ENCODE results near the gene KRTAP1-5. TPM values are rescaled to one million over a fixed set of nuclear protein-coding genes. Genes with fewer than 3 reads are reported as not detected.
A peak's percentile ranks its signal among the peaks of the same experiment; 100 is the strongest.
"Not testable (repeated sequence)": the region's sequence is repeated elsewhere in the genome, so short reads cannot be mapped to it uniquely, and the experiment has no call there.

The KRTAP1-5 gene
- total and polyA plus RNA-seq, 4 donors, result not detected

- Histone ChIP-seq H3K9me3 (ENCODE audit: control insufficient read depth, low read length) (no peaks in the 10 kb centered on the region), H3K36me3 (ENCODE audit: control insufficient read depth in 1 of 2, insufficient read depth in 2 of 2, low read length in 1 of 2) (no peaks in the 10 kb centered on the region), H3K4me1 (ENCODE audit: control insufficient read depth in 1 of 2, insufficient read depth in 2 of 2, low read length in 2 of 2) (no peaks in the 10 kb centered on the region), H3K27me3 (ENCODE audit: control insufficient read depth in 1 of 2, insufficient read depth in 2 of 2, low read length in 1 of 2) (no peaks in the 10 kb centered on the region), H3K4me3 (ENCODE audit: low read length in 2 of 2) (no peak overlapping the region), H3K27ac (ENCODE audit: low read depth in 1 of 2, low read length in 2 of 2) (no peak overlapping the region)
- DNase-seq, result no peak
- WGBS, 2 donors, result 88 to 93% methylated on average over 1 of the region's 1 CpG
- intact Hi-C loops (cut with DNase I), result no loop called here
- no peak for ATAC-seq (ENCODE audit: low FRiP score)
Observed at GRCh38 chr17:41064301-41064700, 37.3 kb upstream of the KRTAP1-5 start.

- Histone ChIP-seq H3K9me3 (ENCODE audit: control insufficient read depth, low read length) (no peaks in the 10 kb centered on the region), H3K27ac (ENCODE audit: low read depth in 1 of 2, low read length in 2 of 2) (no peak overlapping the region), H3K27me3 (ENCODE audit: control insufficient read depth in 1 of 2, insufficient read depth in 2 of 2, low read length in 1 of 2) (no peaks in the 10 kb centered on the region), H3K36me3 (ENCODE audit: control insufficient read depth in 1 of 2, insufficient read depth in 2 of 2, low read length in 1 of 2) (no peaks in the 10 kb centered on the region), H3K4me3 (ENCODE audit: low read length in 2 of 2) (no peak overlapping the region), H3K4me1 (ENCODE audit: control insufficient read depth in 1 of 2, insufficient read depth in 2 of 2, low read length in 2 of 2) (no peaks in the 10 kb centered on the region)
- intact Hi-C loops (cut with DNase I), result no loop called here
- 89 to 90% methylated on average over 4 of the region's 4 CpGs for WGBS, 2 donors
- DNase-seq, result no peak
- no peak for ATAC-seq (ENCODE audit: low FRiP score)
Observed at GRCh38 chr17:41063449-41063848, 36.4 kb upstream of the KRTAP1-5 start.

GRCh38 chr17:41061964-41062363 is 35.0 kb upstream of the KRTAP1-5 start:
- ATAC-seq (ENCODE audit: low FRiP score) (peak; percentile 48), DNase-seq (no peak)
- H3K27ac ChIP-seq (ENCODE audit: low read depth in 1 of 2, low read length in 2 of 2), result peak overlapping the region in 1 of 2 donors; percentile 3
- no peaks in the 10 kb centered on the region for H3K4me1 ChIP-seq (ENCODE audit: control insufficient read depth in 1 of 2, insufficient read depth in 2 of 2, low read length in 2 of 2)
- H3K4me3 ChIP-seq (ENCODE audit: low read length in 2 of 2), result no peak overlapping the region
- no peaks in the 10 kb centered on the region for H3K36me3 ChIP-seq (ENCODE audit: control insufficient read depth in 1 of 2, insufficient read depth in 2 of 2, low read length in 1 of 2)
- 0 to 17% methylated on average over 1 of the region's 1 CpG for WGBS, 2 donors
- no peaks in the 10 kb centered on the region for H3K9me3 ChIP-seq (ENCODE audit: control insufficient read depth, low read length)
- intact Hi-C loops (cut with DNase I), result no loop called here
- H3K27me3 ChIP-seq (ENCODE audit: control insufficient read depth in 1 of 2, insufficient read depth in 2 of 2, low read length in 1 of 2), result no peaks in the 10 kb centered on the region

- DNase-seq (no peak), ATAC-seq (ENCODE audit: low FRiP score) (no peak)
- intact Hi-C loops (cut with DNase I), result no loop called here
- Histone ChIP-seq H3K9me3 (ENCODE audit: control insufficient read depth, low read length) (no peaks in the 10 kb centered on the region), H3K4me1 (ENCODE audit: control insufficient read depth in 1 of 2, insufficient read depth in 2 of 2, low read length in 2 of 2) (no peaks in the 10 kb centered on the region), H3K36me3 (ENCODE audit: control insufficient read depth in 1 of 2, insufficient read depth in 2 of 2, low read length in 1 of 2) (no peaks in the 10 kb centered on the region), H3K4me3 (ENCODE audit: low read length in 2 of 2) (no peak within 1 kb of the TSS), H3K27ac (ENCODE audit: low read depth in 1 of 2, low read length in 2 of 2) (no peak within 1 kb of the TSS), H3K27me3 (ENCODE audit: control insufficient read depth in 1 of 2, insufficient read depth in 2 of 2, low read length in 1 of 2) (no peaks in the 10 kb centered on the region)
- 47 to 55% methylated on average over 6 of the region's 6 CpGs for WGBS, 2 donors
Observed at GRCh38 chr17:41060052-41060604, 33.1 kb upstream of the KRTAP1-5 start, which contains the start of gene KRTAP2-3. KRTAP2-3 (minus strand) TSS chr17:41060114; CDS start chr17:41060050, 64 bp downstream.

GRCh38 chr17:41059276-41060051 is 32.5 kb upstream of the KRTAP1-5 start:
- H3K27me3 ChIP-seq (ENCODE audit: control insufficient read depth in 1 of 2, insufficient read depth in 2 of 2, low read length in 1 of 2); H3K4me1 ChIP-seq (ENCODE audit: control insufficient read depth in 1 of 2, insufficient read depth in 2 of 2, low read length in 2 of 2); H3K4me3 ChIP-seq (ENCODE audit: low read length in 2 of 2); DNase-seq; H3K9me3 ChIP-seq (ENCODE audit: control insufficient read depth, low read length); intact Hi-C loops (cut with DNase I); H3K36me3 ChIP-seq (ENCODE audit: control insufficient read depth in 1 of 2, insufficient read depth in 2 of 2, low read length in 1 of 2); ATAC-seq (ENCODE audit: low FRiP score); H3K27ac ChIP-seq (ENCODE audit: low read depth in 1 of 2, low read length in 2 of 2): not testable (repeated sequence)
- WGBS, 2 donors, result 40 to 46% methylated on average over 9 to 14 of the region's 31 CpGs

GRCh38 chr17:41058741-41059140 is 31.7 kb upstream of the KRTAP1-5 start:
- Histone ChIP-seq H3K27ac (ENCODE audit: low read depth in 1 of 2, low read length in 2 of 2) (no peak overlapping the region), H3K27me3 (ENCODE audit: control insufficient read depth in 1 of 2, insufficient read depth in 2 of 2, low read length in 1 of 2) (no peaks in the 10 kb centered on the region), H3K9me3 (ENCODE audit: control insufficient read depth, low read length) (no peaks in the 10 kb centered on the region), H3K36me3 (ENCODE audit: control insufficient read depth in 1 of 2, insufficient read depth in 2 of 2, low read length in 1 of 2) (no peaks in the 10 kb centered on the region), H3K4me3 (ENCODE audit: low read length in 2 of 2) (no peak overlapping the region), H3K4me1 (ENCODE audit: control insufficient read depth in 1 of 2, insufficient read depth in 2 of 2, low read length in 2 of 2) (no peaks in the 10 kb centered on the region)
- intact Hi-C loops (cut with DNase I), result no loop called here
- ATAC-seq (ENCODE audit: low FRiP score), result no peak
- no peak for DNase-seq
- 88 to 96% methylated on average over 5 of the region's 5 CpGs for WGBS, 2 donors

GRCh38 chr17:41057547-41057946 is 30.5 kb upstream of the KRTAP1-5 start:
- Histone ChIP-seq H3K36me3 (ENCODE audit: control insufficient read depth in 1 of 2, insufficient read depth in 2 of 2, low read length in 1 of 2) (no peaks in the 10 kb centered on the region), H3K9me3 (ENCODE audit: control insufficient read depth, low read length) (no peaks in the 10 kb centered on the region), H3K27ac (ENCODE audit: low read depth in 1 of 2, low read length in 2 of 2) (no peak overlapping the region), H3K4me3 (ENCODE audit: low read length in 2 of 2) (no peak overlapping the region), H3K27me3 (ENCODE audit: control insufficient read depth in 1 of 2, insufficient read depth in 2 of 2, low read length in 1 of 2) (no peaks in the 10 kb centered on the region), H3K4me1 (ENCODE audit: control insufficient read depth in 1 of 2, insufficient read depth in 2 of 2, low read length in 2 of 2) (no peaks in the 10 kb centered on the region)
- no peak for DNase-seq
- ATAC-seq (ENCODE audit: low FRiP score), result no peak
- intact Hi-C loops (cut with DNase I), result no loop called here
- WGBS, 2 donors, result 97 to 100% methylated on average over 1 of the region's 1 CpG

- ATAC-seq (ENCODE audit: low FRiP score); H3K4me3 ChIP-seq (ENCODE audit: low read length in 2 of 2); H3K27me3 ChIP-seq (ENCODE audit: control insufficient read depth in 1 of 2, insufficient read depth in 2 of 2, low read length in 1 of 2); intact Hi-C loops (cut with DNase I); DNase-seq; H3K36me3 ChIP-seq (ENCODE audit: control insufficient read depth in 1 of 2, insufficient read depth in 2 of 2, low read length in 1 of 2); H3K4me1 ChIP-seq (ENCODE audit: control insufficient read depth in 1 of 2, insufficient read depth in 2 of 2, low read length in 2 of 2); H3K27ac ChIP-seq (ENCODE audit: low read depth in 1 of 2, low read length in 2 of 2); H3K9me3 ChIP-seq (ENCODE audit: control insufficient read depth, low read length): not testable (repeated sequence)
- whole genome bisulfite sequencing, 2 donors, result 19 to 33% methylated on average over 1 of the region's 6 CpGs
Observed at GRCh38 chr17:41055130-41055529, 28.1 kb upstream of the KRTAP1-5 start, which contains the start of gene KRTAP2-2. KRTAP2-2 (minus strand) TSS chr17:41055230; CDS start chr17:41055211, 19 bp downstream.

- 59 to 72% methylated on average over 7 to 9 of the region's 9 CpGs for WGBS, 2 donors
- not testable (repeated sequence) for ATAC-seq (ENCODE audit: low FRiP score)
Observed at GRCh38 chr17:41054556-41054955, 27.5 kb upstream of the KRTAP1-5 start.

More at GRCh38 chr17:41054556-41054955, 27.5 kb upstream of the KRTAP1-5 start:
- H3K27me3 ChIP-seq (ENCODE audit: control insufficient read depth in 1 of 2, insufficient read depth in 2 of 2, low read length in 1 of 2); H3K4me3 ChIP-seq (ENCODE audit: low read length in 2 of 2); H3K9me3 ChIP-seq (ENCODE audit: control insufficient read depth, low read length); H3K4me1 ChIP-seq (ENCODE audit: control insufficient read depth in 1 of 2, insufficient read depth in 2 of 2, low read length in 2 of 2); H3K27ac ChIP-seq (ENCODE audit: low read depth in 1 of 2, low read length in 2 of 2); H3K36me3 ChIP-seq (ENCODE audit: control insufficient read depth in 1 of 2, insufficient read depth in 2 of 2, low read length in 1 of 2); intact Hi-C loops (cut with DNase I); DNase-seq: not testable (repeated sequence)
